CD1c-positive myeloid dendritic cell (primary cell): ENCODE measurements around the gene INO80.
A peak's percentile ranks its signal among the peaks of the same experiment; 100 is the strongest.
"Not testable (repeated sequence)": the region's sequence is repeated elsewhere in the genome, so short reads cannot be mapped to it uniquely, and the experiment has no call there.

Experiments used
- DNase-seq: peaks from one replicate; pipeline ENCODE4 v3.0.0-alpha.2; 2016; ENCODE audit errors: extremely low spot score

The INO80 gene

GRCh38 chr15:40964006-40964405 lies 152.1 kb downstream of the INO80 start:
- no peak for DNase-seq

DNA sequence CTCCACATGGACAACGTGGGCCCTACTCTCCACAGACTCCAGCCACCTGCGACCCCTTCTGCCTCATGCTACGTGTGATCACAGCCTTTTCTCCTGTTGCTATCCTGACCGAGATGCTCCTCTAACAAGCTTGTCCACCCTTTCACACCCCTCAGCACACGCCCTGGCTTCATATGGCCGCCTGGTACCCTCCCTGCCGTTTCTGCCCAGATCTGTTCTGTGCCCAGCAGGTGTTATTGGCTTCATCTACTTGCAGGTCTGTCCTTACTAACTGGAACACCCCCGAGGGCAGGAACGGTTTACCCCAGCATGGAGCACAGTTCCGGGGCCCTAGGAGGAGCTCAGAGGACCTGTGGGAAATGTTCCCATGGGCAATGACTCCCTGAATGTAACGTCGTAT lies 152.9 kb downstream of the INO80 start:
- no peak for DNase-seq

GRCh38 chr15:40962317-40962716 lies 153.8 kb downstream of the INO80 start:
- DNase-seq, result not testable (repeated sequence)

GRCh38 chr15:40961740-40962139 lies 154.3 kb downstream of the INO80 start:
- DNase-seq, result not testable (repeated sequence)

GRCh38 chr15:40960925-40961324 lies 155.2 kb downstream of the INO80 start:
- DNase-seq, result no peak

DNA sequence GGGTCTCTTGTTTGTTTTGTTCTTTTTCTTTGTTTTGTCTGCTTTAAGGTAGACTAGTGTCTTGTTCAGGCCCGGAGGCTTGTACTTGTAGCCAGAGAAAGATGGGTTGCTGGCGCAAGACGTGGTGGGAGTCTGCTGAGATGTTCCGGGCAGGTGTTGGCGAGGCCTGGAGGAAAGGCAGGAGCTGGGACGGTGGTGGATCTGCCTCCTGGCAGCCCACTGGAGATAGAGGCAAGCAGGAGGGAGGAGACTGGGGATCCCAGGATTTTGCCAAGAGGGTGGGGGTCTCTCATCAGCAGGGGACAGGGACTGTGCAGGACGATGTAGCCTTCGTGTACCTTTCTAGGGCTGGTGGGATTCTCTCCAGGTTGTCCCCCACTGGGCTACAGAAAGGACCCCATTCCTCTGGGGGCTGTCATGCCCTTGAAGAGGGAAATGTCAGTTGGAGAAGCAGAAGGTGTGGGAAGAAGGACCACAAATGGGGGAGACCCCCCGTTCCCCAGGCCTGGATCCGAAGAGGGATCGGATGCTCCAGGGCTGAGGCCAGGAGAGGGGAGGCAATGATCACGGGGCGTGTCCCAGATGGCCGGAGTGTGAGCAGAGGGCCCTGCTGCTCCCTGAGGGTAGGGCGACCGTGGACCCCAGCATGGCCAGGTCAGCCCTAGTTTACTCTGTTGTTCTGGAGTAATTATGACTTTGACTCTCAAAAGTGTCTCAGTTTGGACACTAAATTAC lies 155.8 kb downstream of the INO80 start:
- DNase-seq, result no peak

- no peak for DNase-seq
These were observed 156.5 kb downstream of the INO80 start for GRCh38 chr15:40959331-40960141.

DNA sequence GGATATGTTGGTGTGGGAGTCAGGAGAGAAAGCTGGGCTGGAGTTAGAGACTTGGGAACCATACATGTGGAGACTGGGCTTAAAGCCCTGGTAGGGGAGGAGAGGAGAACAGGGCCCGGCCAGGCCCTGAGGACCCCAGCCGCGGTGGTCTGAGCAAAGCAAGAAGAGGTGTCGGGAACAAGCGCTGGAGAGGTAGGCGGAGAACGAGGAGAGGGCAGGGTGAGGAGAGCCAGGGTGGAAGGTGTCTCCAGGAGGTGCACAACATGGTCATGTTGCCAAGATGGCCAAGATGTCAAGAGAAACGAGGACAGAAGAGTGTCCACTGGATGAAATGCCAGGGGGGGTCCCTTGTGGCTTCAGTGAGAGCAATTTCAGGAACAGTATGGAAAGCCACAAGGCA lies 157.4 kb downstream of the INO80 start:
- no peak for DNase-seq

GRCh38 chr15:40958146-40958545 lies 157.9 kb downstream of the INO80 start:
- no peak for DNase-seq

DNA sequence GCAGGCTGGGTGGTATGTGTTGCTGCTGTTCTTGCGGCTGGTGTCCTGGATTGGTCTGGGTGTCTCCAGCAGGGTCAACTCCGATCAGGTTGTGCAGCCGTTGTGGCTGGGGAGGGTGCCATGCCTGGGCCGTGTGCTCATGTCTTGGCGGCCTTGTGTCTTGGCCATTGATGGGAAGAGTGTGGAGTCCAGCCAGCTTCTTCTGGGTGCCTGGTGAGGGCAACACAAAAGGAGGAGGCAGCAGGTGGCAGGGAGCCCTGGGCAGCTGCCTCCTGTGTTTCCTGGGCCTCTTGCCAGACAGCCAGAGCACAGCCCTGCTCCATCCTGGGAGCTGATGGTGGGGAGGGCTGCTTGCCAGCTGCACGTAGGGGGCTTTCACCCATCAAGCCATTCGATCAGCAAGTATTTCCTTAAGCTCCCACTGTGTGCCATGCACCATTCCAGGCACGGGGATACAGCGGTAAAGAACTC lies 158.5 kb downstream of the INO80 start:
- no peak for DNase-seq

- DNase-seq, result no peak
These were observed 159.0 kb downstream of the INO80 start for GRCh38 chr15:40957041-40957555.

- DNase-seq, result no peak
These were observed 159.5 kb downstream of the INO80 start for GRCh38 chr15:40956541-40956982.

GRCh38 chr15:40955930-40956540 lies 160.0 kb downstream of the INO80 start:
- DNase-seq, result no peak

- no peak for DNase-seq
These were observed 160.8 kb downstream of the INO80 start for GRCh38 chr15:40955141-40955903.

GRCh38 chr15:40954158-40954848 lies 161.8 kb downstream of the INO80 start:
- not testable (repeated sequence) for DNase-seq

DNA sequence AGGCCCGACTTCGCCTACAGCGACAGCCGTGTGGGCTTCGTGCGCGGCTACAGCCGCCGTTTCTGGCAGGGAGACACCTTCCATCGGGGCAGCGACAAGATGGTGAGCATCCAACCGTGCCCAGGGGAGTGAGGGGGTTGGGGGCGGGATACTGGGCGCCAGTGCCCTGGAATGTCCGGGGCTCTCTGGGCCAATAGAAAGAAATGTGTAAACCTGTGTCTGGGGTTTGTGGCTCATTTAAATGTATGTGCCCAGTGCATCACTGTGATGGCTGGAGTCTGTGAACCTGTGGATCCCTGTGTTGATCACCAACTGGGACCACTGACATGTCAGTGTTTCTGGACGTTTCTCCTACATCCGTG lies 162.4 kb downstream of the INO80 start:
- no peak for DNase-seq

- DNase-seq, result peak; percentile 96
These were observed 163.0 kb downstream of the INO80 start, which contains the start of gene CHAC1 for GRCh38 chr15:40952901-40953712. Gene CHAC1 (plus strand): TSS chr15:40953471. CDS start chr15:40953584, 113 bp downstream.

DNA sequence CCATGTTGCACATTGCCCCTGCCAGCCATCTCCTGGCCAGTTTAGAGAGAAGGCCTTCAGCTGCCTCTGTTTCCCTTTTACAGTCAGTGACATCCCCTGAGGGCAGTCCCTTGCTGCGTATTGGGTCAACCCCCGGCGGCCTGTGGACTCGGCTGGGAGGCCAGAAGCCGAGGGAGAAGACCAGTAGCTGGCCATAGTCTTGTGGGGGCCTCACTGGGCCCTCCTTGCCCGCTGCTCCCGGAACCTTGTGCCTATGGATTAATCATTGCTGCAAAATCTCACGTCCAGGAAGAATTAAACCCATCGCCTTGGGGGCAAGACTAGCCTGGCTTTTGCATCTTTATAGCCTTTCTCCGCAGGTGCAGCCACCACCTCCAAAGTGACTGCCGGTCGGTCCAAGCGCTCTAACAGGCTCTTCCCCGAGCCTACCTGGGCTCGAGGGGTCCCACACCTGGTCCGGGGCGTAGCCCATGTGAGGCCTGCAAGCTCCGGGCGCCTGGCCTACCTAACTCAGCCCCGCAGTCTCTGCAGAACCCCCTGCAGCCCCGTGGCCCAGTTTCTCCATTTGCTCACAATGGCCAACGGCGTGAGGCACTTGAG lies 163.7 kb downstream of the INO80 start:
- no peak for DNase-seq

- DNase-seq, result no peak
These were observed 164.3 kb downstream of the INO80 start for GRCh38 chr15:40951764-40952163.
